ENCODE results near the gene EREG. TPM values are rescaled to one million over a fixed set of nuclear protein-coding genes. Genes with fewer than 3 reads are reported as not detected.

EREG gene
- polyA plus RNA-seq, 2 of the 4 experiments (the other 2 are of a cell fraction), result 34.0 to 102 TPM

DNA sequence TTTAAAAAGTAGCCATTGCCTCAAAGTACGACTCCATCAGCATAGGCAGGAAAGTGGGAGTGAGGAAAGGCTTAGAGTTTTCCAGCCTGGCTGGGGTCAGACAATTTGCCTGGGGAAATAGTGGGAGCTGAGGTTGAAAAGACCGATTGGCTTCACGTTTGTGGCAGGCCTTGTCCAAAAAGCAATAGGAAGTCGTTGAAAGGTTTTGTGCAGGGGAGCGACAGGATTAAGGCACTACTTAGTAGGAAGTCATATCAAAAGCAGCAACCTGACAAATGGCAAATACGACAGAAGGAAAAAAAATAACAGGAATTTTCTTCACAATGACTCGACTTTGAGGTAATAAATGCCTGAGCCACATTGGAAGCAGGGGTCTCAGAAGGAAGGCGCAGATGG lies 691 bp upstream of the EREG start:
- ATAC-seq, result peak in 1 of 2 experiments; percentile 9; a peak in 3 of 6 replicates
- H3K4me3 ChIP-seq, result peak overlapping the region; percentile 69
- FAIRE-seq, result no peak

DNA sequence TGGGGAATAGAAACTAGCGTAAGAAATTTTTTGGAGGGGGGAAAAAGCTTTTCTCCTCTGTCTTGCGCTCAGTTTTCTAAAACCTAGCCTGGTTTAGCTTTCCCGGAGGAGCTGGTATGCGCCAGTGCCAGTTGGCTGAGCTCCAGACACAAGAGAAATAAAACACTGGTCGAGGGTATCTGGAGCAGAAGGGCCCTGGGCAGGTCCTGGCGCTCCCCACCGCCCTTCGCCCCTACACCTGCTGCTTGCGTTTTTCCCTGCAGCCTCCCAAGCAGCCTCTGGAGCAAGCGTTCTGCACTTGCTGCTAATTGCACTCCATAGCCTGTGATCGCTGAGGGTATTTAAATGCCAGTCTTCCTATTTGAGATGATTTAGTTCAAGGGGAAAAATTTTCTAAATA lies 816 bp downstream of the EREG start:
- FAIRE-seq (no peak), DNase-seq (ENCODE audit: low read depth in 1 of 2, low spot score in 1 of 2) (no peak), ATAC-seq (peak; percentile 18 to 40; a peak in 4 of 6 replicates)
- Histone ChIP-seq H3K4me2 (peak overlapping the region; percentile 82), H3K4me1 (peaks cover 47% of the 10 kb centered on the region), H3K4me3 (peak overlapping the region; percentile 69), H3K27ac (peak overlapping the region; percentile 76 to 90), H3K9me3 (no peaks in the 10 kb centered on the region)
- 0% methylated on average over 10 of the region's 11 CpGs for WGBS (ENCODE audit: missing lambda C conversion rate)
- ChIA-PET POLR2A (interaction anchor here (1.6 to 1.7 kb wide), 3 partner anchors 79 to 288 kb away, joined by 5 to 8 read pairs (median 7); partner anchors contain the start of gene AREG), CTCF (interaction anchor here (1.0 to 1.4 kb wide), 2 partner anchors 12 to 46 kb away, joined by 3 read pairs; no protein-coding TSS in a partner anchor)
- no peak for TF ChIP-seq CBX8 (IDR thresholded peaks at IDR 0.05)
- no peak for TF ChIP-seq HDAC2 (IDR thresholded peaks at IDR 0.05)
- peak; percentile 30 for TF ChIP-seq POLR2A (IDR thresholded peaks at IDR 0.05; ENCODE audit: low read length)

More for the DNA sequence above, 691 bp upstream of the EREG start:
- WGBS (ENCODE audit: missing lambda C conversion rate), result 4% methylated on average over 8 of the region's 8 CpGs
- TF ChIP-seq KDM1A (IDR thresholded peaks at IDR 0.05; ENCODE audit: low read depth), result no peak
- no peak for TF ChIP-seq RCOR1 (IDR thresholded peaks at IDR 0.05; ENCODE audit: low read depth, low read length)
- no peak for TF ChIP-seq ZNF302 (CRISPR knock-in tag; IDR thresholded peaks at IDR 0.05)
- TF ChIP-seq MAFK (IDR thresholded peaks at IDR 0.05; ENCODE audit: partially characterized antibody), result no peak
- TF ChIP-seq, protein P1, sequence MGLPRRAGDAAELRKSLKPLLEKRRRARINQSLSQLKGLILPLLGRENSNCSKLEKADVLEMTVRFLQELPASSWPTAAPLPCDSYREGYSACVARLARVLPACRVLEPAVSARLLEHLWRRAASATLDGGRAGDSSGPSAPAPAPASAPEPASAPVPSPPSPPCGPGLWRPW (IDR thresholded peaks at IDR 0.05), result no peak
- no peak for TF ChIP-seq PHF8 (IDR thresholded peaks at IDR 0.05; ENCODE audit: borderline replicate concordance, low read depth)
- no peak for TF ChIP-seq EHF (CRISPR knock-in tag; IDR thresholded peaks at IDR 0.05)
- TF ChIP-seq, protein P2, sequence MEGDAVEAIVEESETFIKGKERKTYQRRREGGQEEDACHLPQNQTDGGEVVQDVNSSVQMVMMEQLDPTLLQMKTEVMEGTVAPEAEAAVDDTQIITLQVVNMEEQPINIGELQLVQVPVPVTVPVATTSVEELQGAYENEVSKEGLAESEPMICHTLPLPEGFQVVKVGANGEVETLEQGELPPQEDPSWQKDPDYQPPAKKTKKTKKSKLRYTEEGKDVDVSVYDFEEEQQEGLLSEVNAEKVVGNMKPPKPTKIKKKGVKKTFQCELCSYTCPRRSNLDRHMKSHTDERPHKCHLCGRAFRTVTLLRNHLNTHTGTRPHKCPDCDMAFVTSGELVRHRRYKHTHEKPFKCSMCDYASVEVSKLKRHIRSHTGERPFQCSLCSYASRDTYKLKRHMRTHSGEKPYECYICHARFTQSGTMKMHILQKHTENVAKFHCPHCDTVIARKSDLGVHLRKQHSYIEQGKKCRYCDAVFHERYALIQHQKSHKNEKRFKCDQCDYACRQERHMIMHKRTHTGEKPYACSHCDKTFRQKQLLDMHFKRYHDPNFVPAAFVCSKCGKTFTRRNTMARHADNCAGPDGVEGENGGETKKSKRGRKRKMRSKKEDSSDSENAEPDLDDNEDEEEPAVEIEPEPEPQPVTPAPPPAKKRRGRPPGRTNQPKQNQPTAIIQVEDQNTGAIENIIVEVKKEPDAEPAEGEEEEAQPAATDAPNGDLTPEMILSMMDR (IDR thresholded peaks at IDR 0.05), result no peak
- TF ChIP-seq POLR2A (IDR thresholded peaks at IDR 0.05; ENCODE audit: low read length), result no peak
- no peak for TF ChIP-seq TP53 (CRISPR knock-in tag; IDR thresholded peaks at IDR 0.05)
- TF ChIP-seq, protein P3, sequence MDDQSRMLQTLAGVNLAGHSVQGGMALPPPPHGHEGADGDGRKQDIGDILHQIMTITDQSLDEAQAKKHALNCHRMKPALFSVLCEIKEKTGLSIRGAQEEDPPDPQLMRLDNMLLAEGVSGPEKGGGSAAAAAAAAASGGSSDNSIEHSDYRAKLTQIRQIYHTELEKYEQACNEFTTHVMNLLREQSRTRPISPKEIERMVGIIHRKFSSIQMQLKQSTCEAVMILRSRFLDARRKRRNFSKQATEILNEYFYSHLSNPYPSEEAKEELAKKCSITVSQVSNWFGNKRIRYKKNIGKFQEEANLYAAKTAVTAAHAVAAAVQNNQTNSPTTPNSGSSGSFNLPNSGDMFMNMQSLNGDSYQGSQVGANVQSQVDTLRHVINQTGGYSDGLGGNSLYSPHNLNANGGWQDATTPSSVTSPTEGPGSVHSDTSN (IDR thresholded peaks at IDR 0.05), result no peak
- no peak for TF ChIP-seq ESRRA (IDR thresholded peaks at IDR 0.05; ENCODE audit: borderline replicate concordance, low read length)
- TF ChIP-seq USF2 (IDR thresholded peaks at IDR 0.05), result no peak
- TF ChIP-seq, protein P4, sequence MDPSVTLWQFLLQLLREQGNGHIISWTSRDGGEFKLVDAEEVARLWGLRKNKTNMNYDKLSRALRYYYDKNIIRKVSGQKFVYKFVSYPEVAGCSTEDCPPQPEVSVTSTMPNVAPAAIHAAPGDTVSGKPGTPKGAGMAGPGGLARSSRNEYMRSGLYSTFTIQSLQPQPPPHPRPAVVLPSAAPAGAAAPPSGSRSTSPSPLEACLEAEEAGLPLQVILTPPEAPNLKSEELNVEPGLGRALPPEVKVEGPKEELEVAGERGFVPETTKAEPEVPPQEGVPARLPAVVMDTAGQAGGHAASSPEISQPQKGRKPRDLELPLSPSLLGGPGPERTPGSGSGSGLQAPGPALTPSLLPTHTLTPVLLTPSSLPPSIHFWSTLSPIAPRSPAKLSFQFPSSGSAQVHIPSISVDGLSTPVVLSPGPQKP (IDR thresholded peaks at IDR 0.05; ENCODE audit: low read depth, low read length), result no peak
- TF ChIP-seq EP300 (IDR thresholded peaks at IDR 0.05), result no peak
- TF ChIP-seq RARB (CRISPR knock-in tag; IDR thresholded peaks at IDR 0.05), result no peak
- Histone ChIP-seq H3K4me1 (peaks cover 38% of the 10 kb centered on the region), H3K9me3 (no peaks in the 10 kb centered on the region), H3K4me2 (peak overlapping the region; percentile 82), H3K27ac (peak overlapping the region; percentile 76 to 90)
- CTCF ChIA-PET, result interaction anchor here (1.4 to 2.1 kb wide), 2 partner anchors 43 to 44 kb away, joined by 3 to 7 read pairs; no protein-coding TSS in a partner anchor
- DNase-seq (ENCODE audit: low read depth in 1 of 2, low spot score in 1 of 2), result no peak
- POLR2A ChIA-PET, result interaction anchor here (0.6 to 1.7 kb wide), 6 partner anchors 11 to 290 kb away, joined by 4 to 13 read pairs (median 5); no protein-coding TSS in a partner anchor

Data from A549 (cell line).